ENCODE data around the gene CRYAB.
A peak's percentile ranks its signal among the peaks of the same experiment; 100 is the strongest.
"Not testable (repeated sequence)": the region's sequence is repeated elsewhere in the genome, so short reads cannot be mapped to it uniquely, and the experiment has no call there.

The CRYAB gene

DNA sequence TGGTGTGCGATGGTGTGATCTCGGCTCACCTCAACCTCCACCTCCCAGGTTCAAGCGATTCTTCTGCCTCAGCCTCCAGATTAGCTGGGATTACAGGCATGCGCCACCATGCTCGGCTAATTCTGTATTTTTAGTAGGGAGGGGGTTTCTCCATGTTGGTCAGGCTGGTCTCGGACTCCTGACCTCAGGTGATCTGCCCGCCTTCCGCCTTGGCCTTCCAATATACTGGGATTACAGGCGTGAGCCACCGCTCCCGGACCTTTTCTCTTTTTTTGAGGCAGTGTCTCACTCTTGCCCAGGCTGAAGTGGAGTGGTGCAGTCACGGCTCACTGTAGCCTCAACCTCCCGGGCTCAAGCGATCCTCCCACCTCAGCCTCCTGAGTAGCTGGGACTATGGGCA, 21.6 kb upstream of the CRYAB start:
- not testable (repeated sequence) for DNase-seq

DNA sequence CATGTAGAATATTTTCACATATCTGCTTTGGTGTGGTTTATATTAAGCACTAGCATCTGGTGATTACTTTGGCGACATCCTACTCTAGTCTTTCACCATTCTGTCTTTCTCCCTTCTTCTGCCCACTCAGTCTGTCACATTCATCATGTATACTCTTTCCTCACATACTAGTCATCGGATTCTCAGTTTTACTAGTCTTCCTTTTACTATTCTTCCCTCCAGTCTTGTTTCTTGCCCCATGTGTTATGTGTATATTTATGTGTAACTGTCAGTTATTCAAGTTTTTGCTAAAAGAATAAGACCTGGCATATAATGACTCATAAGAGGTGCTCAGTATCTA, 21.0 kb upstream of the CRYAB start:
- no peak for DNase-seq

- no peak for DNase-seq
Observed at GRCh38 chr11:111930472-111930871, 18.9 kb upstream of the CRYAB start.

GRCh38 chr11:111926505-111927391, 15.2 kb upstream of the CRYAB start:
- DNase-seq: peak; percentile 97

DNA sequence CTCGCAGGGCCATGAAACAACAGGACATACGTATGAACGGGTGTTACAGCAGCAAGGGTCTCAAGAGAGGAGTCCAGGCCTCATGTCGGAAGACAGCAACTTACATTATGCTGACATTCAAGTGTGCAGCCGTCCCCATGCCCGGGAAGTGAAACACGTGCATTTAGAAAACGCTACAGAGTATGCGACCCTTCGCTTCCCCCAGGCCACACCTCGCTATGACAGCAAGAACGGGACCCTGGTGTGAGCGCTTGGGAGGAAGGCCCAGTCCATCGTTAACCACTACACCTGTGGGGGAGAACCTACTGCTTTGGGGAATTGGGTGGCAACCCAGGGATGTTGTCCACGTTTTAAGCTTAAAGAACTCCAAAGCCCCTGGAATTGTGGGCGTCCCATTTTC, 14.4 kb upstream of the CRYAB start:
- no peak for DNase-seq

DNA sequence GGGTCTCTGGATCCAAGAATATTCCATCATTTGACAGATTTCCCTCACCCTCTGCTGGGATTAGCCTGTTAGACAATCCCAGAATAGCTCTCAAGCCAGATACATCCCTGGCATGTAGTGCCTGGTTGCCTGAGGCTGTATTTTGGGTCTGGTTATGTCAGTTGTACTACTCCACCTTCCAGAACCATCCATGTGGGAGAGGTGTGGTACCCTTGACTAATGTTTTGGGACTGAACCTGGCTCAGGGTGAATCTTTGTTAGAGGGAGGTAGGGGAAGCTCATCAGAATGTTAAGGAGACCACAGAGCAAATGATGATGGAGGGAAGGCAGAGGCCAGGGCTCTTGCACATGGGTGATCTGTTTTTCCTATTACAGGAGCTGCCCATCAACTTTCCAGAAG, 12.4 kb upstream of the CRYAB start:
- no peak for DNase-seq

DNA sequence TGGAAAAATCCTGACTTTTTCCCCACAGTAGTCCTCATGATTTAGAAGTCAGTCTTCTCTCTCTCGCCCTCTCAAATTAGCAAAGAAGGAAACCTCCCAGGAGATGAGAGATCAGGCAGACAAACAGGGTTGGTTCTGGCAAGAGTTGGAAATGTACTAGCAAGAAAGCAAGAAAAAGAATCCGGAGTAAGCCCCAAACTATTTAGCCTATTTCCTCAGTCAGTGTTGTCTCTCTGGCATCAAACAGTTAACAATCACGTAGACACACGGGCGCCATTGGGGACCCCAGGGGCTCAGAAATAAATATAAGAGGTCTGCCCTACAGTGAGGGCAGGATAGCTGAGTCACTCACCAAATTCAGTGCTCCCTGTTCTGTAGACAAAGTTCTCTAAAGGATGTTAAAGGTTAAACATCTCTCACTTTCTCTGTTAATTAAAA, 11.8 kb upstream of the CRYAB start:
- DNase-seq: no peak

- no peak for DNase-seq
Observed at GRCh38 chr11:111922803-111923202, 11.2 kb upstream of the CRYAB start.

- no peak for DNase-seq
Observed at GRCh38 chr11:111921541-111922230, 10.1 kb upstream of the CRYAB start.

- no peak for DNase-seq
Observed at GRCh38 chr11:111920908-111921307, 9.3 kb upstream of the CRYAB start.

- no peak for DNase-seq
Observed at GRCh38 chr11:111918390-111919256, 7.1 kb upstream of the CRYAB start, which contains the start of gene C11orf52. Gene C11orf52, plus strand, starts transcription at chr11:111918913. Its CDS starts 60 bp downstream, at chr11:111918973.

GRCh38 chr11:111917788-111918187, 6.2 kb upstream of the CRYAB start:
- no peak for DNase-seq

- no peak for DNase-seq
Observed at GRCh38 chr11:111917312-111917711, 5.7 kb upstream of the CRYAB start.

GRCh38 chr11:111916768-111917167, 5.2 kb upstream of the CRYAB start:
- no peak for DNase-seq

GRCh38 chr11:111913997-111914396, 2.4 kb upstream of the CRYAB start:
- no peak for DNase-seq

- no peak for DNase-seq
Observed at GRCh38 chr11:111913031-111913861, 1.7 kb upstream of the CRYAB start.

- no peak for DNase-seq
Observed at GRCh38 chr11:111912535-111912934, 965 bp upstream of the CRYAB start, which contains the start of gene HSPB2. Gene HSPB2, plus strand, starts transcription at chr11:111912734. Its CDS starts 96 bp downstream, at chr11:111912830.

DNA sequence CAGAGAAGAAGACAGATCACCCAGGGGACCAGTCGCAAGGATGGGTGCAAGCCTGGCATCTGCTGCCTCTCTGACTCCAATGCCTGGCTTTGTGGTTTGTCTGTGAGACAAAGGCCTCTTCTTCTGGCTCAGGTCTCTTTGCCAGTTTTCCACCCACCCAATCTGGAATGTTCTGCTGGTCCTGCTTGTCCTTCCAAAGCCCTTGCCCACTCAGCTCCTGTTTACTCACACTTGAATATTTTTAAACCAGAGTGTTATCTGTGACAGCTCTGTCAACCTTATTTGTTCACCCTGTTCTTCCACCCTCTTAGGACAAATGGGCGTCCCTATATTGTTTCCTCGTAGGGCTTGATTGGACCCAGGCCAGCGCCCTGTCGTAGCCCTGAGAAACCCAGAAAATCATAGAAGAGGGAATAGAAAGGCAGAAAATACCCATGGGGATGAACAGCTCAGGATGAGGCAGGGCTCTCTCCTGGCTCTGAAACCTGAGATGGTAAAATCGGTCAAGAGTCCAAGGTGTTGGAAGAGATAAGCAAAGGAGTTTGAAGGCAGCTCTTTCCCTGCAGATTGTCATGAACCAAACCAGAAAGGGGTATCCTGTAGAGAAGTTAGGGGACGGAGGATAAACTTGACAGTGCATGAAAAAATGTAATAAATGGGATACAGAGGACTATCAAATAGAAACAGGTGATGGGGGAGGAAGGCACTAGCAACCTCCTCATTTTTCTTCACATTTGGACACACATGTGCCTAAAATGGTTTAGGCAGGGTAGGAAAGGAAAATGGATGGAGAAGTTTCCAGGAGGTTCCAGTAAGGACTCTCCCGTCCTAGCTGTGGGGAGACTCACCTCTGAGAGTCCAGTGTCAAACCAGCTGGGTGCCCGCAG, 651 bp downstream of the CRYAB start:
- no peak for DNase-seq

DNA sequence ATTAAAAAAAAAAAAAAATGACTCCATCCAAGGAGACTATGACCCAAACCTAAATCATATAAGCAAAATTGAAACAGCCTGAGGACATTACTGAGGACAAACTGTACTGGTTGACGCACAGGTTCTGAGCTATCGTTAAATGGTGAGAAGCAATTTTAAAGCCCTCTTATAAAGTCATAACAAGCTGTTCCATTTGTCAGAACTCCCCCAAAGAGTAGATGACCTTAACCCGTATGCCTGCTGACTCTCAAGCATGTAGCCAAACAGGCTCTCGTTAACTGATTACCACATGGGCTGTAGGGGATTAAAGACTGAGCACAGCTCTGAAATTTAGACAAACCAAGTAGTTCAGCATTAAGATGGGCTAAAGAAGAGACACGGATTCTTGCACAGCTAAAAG, 2.2 kb downstream of the CRYAB start:
- DNase-seq: no peak

DNA sequence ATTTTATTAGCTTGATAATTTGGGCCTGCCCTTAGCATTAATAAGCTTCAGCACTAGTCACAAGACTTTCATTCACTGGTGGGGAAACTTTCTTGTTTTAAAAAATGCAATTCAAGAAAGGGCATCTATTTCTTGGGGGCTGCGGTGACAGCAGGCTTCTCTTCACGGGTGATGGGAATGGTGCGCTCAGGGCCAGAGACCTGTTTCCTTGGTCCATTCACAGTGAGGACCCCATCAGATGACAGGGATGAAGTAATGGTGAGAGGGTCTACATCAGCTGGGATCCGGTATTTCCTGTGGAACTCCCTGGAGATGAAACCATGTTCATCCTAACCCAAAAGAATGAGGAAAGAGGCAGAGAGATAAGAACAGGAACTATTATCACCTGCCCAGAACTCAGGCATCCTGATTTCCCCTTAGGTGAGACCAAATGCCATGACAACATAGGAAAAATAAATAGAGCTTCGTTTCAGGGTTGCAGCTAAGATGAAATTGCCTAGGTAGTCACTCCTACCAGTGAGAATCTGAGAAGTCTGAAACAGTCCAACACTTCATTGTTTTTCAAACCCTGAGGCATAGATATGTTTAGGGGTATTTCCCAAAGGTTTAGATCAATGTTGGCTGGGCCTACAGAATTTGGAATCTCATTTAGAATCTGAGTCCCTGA, 2.8 kb downstream of the CRYAB start:
- no peak for DNase-seq

DNA sequence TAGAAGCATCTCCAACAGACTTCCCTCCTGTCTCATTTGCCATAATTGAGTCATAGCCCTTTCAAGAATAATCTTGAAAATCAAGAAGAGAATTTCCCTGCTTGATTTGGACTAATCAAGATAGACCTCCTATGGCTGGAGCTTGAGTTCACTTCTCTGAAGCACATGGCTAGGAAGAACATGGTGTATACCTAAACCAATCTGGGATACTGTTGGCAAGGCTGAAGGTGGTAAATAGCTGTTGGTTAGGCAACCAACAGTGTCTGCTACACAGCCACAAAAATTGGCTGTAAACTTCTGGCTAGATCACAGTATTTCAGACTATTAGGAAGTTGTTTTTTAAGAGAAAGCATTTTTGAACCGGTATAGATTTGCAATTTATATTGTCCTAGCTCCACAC, 4.9 kb downstream of the CRYAB start:
- no peak for DNase-seq
